GM21381 (cell line): ENCODE results near the gene PRICKLE2.

Experiments used
- ATAC-seq: cut with Tn5 transposase; IDR thresholded peaks from one replicate; pipeline ENCODE4 v1.9.1; 2021; ENCODE audit warnings: mild to moderate bottlenecking, moderate library complexity; ENCODE audit not compliant: unreplicated experiment

The PRICKLE2 gene

GRCh38 chr3:64079369-64080150 is 145.7 kb downstream of the PRICKLE2 start:
- no peak for ATAC-seq

GRCh38 chr3:64078966-64079365 is 146.3 kb downstream of the PRICKLE2 start:
- no peak for ATAC-seq

- no peak for ATAC-seq
Observed at GRCh38 chr3:64074895-64075679, 150.2 kb downstream of the PRICKLE2 start.

GRCh38 chr3:64074060-64074459 is 151.2 kb downstream of the PRICKLE2 start:
- no peak for ATAC-seq

- no peak for ATAC-seq
Observed at GRCh38 chr3:64073158-64073761, 152.0 kb downstream of the PRICKLE2 start.

GRCh38 chr3:64072126-64072525 is 153.1 kb downstream of the PRICKLE2 start:
- ATAC-seq: no peak

GRCh38 chr3:64070704-64071103 is 154.6 kb downstream of the PRICKLE2 start:
- no peak for ATAC-seq

- ATAC-seq: no peak
Observed at GRCh38 chr3:64067506-64068346, 157.5 kb downstream of the PRICKLE2 start.

- no peak for ATAC-seq
Observed at GRCh38 chr3:64064804-64065203, 160.5 kb downstream of the PRICKLE2 start.

GRCh38 chr3:64063983-64064438 is 161.3 kb downstream of the PRICKLE2 start:
- ATAC-seq: no peak

- ATAC-seq: no peak
Observed at GRCh38 chr3:64063207-64063982, 161.9 kb downstream of the PRICKLE2 start.

GRCh38 chr3:64061628-64062027 is 163.6 kb downstream of the PRICKLE2 start:
- no peak for ATAC-seq

GRCh38 chr3:64059484-64060175 is 165.6 kb downstream of the PRICKLE2 start:
- ATAC-seq: no peak

GRCh38 chr3:64058566-64058965 is 166.7 kb downstream of the PRICKLE2 start:
- no peak for ATAC-seq

GRCh38 chr3:64057231-64057630 is 168.0 kb downstream of the PRICKLE2 start:
- no peak for ATAC-seq

GRCh38 chr3:64056606-64057180 is 168.6 kb downstream of the PRICKLE2 start:
- no peak for ATAC-seq

GRCh38 chr3:64055076-64055475 is 170.2 kb downstream of the PRICKLE2 start:
- no peak for ATAC-seq

- ATAC-seq: no peak
Observed at GRCh38 chr3:64054488-64054887, 170.8 kb downstream of the PRICKLE2 start.

- no peak for ATAC-seq
Observed at GRCh38 chr3:64053581-64053980, 171.7 kb downstream of the PRICKLE2 start.
